SK-MEL-5 (cell line): ENCODE measurements around the gene CDHR5. TPM values are rescaled to one million over a fixed set of nuclear protein-coding genes. Genes with fewer than 3 reads are reported as not detected.

ENCODE experiments used
- DNase-seq: peaks from one replicate; pipeline ENCODE4 v3.0.0-alpha.2; 2016; ENCODE audit warnings: low read depth, low spot score
- in situ Hi-C: cut with HindIII; loops from 2 replicates; pipeline ENCODE4 v1.10.0; 2016; ENCODE audit warnings: low sequenced_read_pairs, high pct_unique_total_duplicates, low pct_unique_long_range_greater_than_20kb
- total RNA-seq: library from RNA; depleted of rRNA; stranded (reverse); fragments of >200 nt; shearing (Covaris generic); gene quantifications from 2 replicates; pipeline ENCODE4 v1.2.3, GENCODE V29; 2014

Gene CDHR5
- total RNA-seq, 1 experiment from 2014 or later, result not detected

- no peak for DNase-seq
- in situ Hi-C loops, result no loop called here
Observed at GRCh38 chr11:605286-606129, 19.2 kb downstream of the CDHR5 start.

- DNase-seq, result no peak
- in situ Hi-C loops, result no loop called here
Observed at GRCh38 chr11:603154-603553, 21.6 kb downstream of the CDHR5 start.

GRCh38 chr11:601573-602245 is 23.0 kb downstream of the CDHR5 start:
- no peak for DNase-seq
- in situ Hi-C loops, result no loop called here

GRCh38 chr11:598005-598680 is 26.6 kb downstream of the CDHR5 start:
- in situ Hi-C loops, result no loop called here
- no peak for DNase-seq

GRCh38 chr11:597166-597725 is 27.5 kb downstream of the CDHR5 start:
- no peak for DNase-seq
- in situ Hi-C loops, result no loop called here

GRCh38 chr11:596374-596773 is 28.4 kb downstream of the CDHR5 start:
- in situ Hi-C loops, result no loop called here

GRCh38 chr11:595400-595799 is 29.4 kb downstream of the CDHR5 start:
- DNase-seq, result no peak
- in situ Hi-C loops, result no loop called here

More at GRCh38 chr11:596374-596773, 28.4 kb downstream of the CDHR5 start:
- no peak for DNase-seq

- in situ Hi-C loops, result no loop called here
- no peak for DNase-seq
Observed at GRCh38 chr11:593347-593746, 31.4 kb downstream of the CDHR5 start.

GRCh38 chr11:592918-593317 is 31.8 kb downstream of the CDHR5 start:
- no peak for DNase-seq
- in situ Hi-C loops, result no loop called here

- in situ Hi-C loops, result no loop called here
- DNase-seq, result no peak
Observed at GRCh38 chr11:592501-592900, 32.3 kb downstream of the CDHR5 start.

GRCh38 chr11:590997-591396 is 33.8 kb downstream of the CDHR5 start:
- in situ Hi-C loops, result no loop called here
- DNase-seq, result no peak

- in situ Hi-C loops, result no loop called here
- DNase-seq, result no peak
Observed at GRCh38 chr11:589798-590197, 35.0 kb downstream of the CDHR5 start.

- in situ Hi-C loops, result no loop called here
Observed at GRCh38 chr11:587978-588380, 36.8 kb downstream of the CDHR5 start.

GRCh38 chr11:587546-587945 is 37.2 kb downstream of the CDHR5 start:
- DNase-seq, result no peak
- in situ Hi-C loops, result no loop called here

More at GRCh38 chr11:587978-588380, 36.8 kb downstream of the CDHR5 start:
- no peak for DNase-seq

GRCh38 chr11:586376-587316 is 38.1 kb downstream of the CDHR5 start:
- in situ Hi-C loops, result no loop called here
- DNase-seq, result no peak

- in situ Hi-C loops, result no loop called here
- DNase-seq, result no peak
Observed at GRCh38 chr11:584287-584686, 40.5 kb downstream of the CDHR5 start.

- in situ Hi-C loops, result no loop called here
- DNase-seq, result no peak
Observed at GRCh38 chr11:581752-582151, 43.0 kb downstream of the CDHR5 start.
